Measurements from ENCODE around the gene PROB1. TPM values are rescaled to one million over a fixed set of nuclear protein-coding genes. Genes with fewer than 3 reads are reported as not detected.
"Not testable (repeated sequence)": the region's sequence is repeated elsewhere in the genome, so short reads cannot be mapped to it uniquely, and the experiment has no call there.

Gene PROB1
- total RNA-seq, 1 donor from 2014 or later: 2.7 TPM

DNA sequence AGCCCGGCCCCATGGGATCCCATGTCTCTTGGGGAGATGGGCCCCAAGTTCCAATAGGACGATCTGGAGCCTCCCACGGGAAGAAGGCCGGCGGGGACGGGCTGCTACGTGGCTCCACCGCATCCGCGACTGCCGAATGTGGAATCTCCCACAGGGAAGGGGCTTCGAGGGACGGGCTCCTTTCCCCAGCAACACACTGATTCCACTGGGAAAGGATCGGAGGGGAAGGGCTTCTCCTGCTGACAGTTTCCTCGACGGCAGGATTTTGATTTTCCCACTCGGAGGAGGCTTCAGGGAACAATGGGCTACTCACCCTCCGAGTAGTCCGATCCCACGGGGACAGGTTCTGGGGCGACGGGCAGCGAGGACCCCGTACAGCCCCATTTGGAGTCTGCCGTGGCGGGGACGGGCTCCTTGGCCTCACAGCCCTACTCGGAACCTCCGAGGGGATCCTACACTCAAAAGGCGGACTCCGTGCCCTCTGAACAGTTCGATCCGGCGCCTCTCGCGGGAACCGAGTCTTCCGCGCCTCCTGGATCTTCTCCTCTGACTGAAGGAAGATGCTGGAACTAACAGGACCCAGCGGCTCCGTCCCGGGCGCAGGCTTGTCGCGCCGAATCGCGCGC, 1.3 kb downstream of the PROB1 start:
- no peak for DNase-seq (ENCODE audit: extremely low read depth, low read depth, low spot score)

DNA sequence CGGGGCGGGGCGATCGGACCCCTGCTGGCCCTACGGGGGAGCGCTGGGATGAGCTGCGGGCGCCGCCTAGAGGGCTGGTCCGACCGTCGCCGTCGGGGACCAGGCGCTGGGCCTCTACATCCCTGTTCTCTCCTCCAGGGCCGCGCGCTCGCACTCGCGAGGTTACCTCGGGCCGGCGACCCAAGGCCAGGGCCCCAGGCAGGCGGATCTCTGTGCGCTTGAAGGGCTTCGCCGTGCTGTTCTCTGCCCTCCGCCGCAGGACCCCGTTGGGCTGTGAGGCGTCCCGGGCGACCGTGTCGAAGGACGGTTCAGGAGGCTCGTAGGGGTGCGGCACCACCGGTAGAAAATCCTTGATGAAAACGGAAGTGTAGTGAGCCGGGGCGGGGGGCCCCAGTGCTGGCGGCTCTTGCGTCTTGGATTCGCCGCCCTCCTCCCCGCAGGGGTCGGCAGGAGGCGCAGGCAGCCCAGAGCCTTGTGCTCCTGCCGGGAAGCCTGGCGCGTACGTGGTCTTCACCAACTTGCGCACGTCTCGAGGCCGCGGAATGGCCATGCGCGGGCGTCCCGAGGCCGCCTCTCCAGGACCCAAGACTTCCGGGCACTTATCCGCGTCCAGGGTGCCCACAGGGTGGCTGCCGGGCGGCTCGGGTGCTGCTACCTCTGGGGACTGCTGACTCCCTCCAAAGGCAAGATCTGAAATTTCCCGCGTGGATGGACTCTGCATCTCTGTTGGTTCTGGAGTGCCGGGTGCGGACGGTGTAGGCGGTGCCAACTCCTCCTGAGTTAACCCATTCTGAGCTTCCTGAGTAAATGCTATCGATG, 2.0 kb downstream of the PROB1 start:
- DNase-seq (ENCODE audit: extremely low read depth, low read depth, low spot score): no peak

DNA sequence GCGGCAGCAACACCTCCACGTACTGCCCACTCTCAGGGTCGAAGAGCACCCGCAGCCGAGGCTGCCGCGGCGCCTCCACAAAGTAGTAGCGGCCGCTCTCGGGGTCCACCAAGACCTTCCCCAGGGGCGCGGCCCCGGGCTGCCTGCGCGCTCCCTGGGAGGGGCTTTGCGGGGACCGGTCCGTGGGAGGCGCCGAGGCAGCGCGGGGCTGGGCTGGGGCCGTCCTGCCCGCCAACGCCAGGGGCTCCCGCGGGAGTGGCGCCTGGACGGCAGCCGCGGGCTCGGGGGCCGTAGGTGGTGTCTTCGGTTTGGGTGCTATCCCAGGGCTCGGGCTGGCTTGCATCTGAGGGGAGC, 2.6 kb downstream of the PROB1 start:
- no peak for DNase-seq (ENCODE audit: extremely low read depth, low read depth, low spot score)

DNA sequence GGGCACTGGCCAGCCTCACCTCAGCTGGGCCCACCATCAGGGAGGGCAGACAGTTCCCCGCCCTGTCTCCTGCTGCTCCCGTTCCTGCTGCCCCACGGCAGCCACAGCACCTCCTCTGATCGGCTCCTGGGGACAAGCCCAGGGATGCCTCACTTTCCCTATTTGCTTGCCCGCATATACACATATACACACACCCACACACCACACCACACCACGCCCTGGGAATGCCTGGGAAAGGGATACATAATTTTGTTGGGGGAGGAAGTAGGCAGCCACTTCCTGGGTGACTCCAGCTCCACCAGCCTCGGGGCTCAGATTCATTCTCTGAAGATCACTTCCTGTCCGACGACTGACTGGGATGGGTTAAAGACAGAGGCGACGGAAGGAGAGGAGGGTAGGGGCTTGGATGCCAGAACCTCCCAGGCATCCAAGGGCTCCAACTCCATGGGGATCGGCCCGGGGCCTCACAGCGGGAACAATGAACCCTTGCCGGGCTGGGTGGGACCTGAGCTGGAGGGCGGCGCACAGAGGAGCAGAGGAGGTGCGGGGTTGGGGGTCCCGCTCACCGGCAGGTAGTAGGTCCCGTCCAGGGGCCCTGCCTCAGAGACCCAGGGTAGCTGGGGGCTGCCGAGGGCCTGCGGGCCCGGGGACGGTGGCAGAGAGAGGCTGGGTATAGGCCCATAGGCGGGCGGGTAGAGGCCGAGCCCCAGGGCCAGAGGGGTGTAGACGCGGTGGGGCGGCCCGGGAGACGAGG, 3.2 kb downstream of the PROB1 start:
- no peak for DNase-seq (ENCODE audit: extremely low read depth, low read depth, low spot score)

DNA sequence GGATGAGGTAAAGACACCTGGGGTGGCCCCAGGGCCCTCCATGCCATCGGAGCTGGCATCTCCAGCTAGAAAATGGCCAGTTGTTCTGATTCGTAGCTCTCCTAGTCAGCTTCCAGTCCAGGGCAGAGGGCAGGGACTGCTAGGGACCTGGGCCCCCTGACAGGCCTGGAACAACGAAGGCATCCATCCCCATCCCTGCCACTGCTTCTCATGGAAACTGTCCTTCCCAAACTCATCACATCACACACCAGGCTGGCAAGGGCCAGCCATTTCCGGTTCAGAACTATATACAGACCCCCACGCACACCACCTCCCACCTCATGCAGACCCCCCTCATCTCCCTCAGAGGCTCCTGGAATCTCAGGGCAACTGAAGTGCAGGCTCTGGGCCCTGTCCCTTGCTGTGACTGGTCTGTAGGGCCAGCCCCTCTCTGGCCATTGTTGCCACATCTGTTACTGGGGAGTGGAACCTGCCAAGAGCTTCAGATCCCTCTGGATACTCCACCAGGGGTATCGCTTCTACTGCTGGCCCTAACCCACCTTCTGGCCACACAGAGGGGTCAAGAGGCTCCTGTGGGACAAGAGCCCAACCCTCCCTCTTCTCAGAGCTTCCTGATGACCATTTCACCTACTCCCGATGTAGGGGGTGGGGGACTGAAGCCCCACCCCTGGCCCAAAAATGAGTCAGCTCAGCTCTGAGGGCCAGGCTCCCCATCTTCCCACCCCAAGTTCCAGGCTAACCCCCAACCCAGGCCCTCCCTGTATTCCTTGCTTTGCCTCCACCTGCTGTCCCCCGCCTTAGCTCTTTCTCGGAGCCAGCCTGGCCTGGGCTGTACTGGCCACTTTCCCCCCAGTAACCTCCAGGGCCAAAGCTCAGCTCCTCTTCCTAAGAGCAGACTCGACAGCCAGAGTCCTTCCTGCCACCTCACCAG, 4.0 kb downstream of the PROB1 start:
- no peak for DNase-seq (ENCODE audit: extremely low read depth, low read depth, low spot score)

DNA sequence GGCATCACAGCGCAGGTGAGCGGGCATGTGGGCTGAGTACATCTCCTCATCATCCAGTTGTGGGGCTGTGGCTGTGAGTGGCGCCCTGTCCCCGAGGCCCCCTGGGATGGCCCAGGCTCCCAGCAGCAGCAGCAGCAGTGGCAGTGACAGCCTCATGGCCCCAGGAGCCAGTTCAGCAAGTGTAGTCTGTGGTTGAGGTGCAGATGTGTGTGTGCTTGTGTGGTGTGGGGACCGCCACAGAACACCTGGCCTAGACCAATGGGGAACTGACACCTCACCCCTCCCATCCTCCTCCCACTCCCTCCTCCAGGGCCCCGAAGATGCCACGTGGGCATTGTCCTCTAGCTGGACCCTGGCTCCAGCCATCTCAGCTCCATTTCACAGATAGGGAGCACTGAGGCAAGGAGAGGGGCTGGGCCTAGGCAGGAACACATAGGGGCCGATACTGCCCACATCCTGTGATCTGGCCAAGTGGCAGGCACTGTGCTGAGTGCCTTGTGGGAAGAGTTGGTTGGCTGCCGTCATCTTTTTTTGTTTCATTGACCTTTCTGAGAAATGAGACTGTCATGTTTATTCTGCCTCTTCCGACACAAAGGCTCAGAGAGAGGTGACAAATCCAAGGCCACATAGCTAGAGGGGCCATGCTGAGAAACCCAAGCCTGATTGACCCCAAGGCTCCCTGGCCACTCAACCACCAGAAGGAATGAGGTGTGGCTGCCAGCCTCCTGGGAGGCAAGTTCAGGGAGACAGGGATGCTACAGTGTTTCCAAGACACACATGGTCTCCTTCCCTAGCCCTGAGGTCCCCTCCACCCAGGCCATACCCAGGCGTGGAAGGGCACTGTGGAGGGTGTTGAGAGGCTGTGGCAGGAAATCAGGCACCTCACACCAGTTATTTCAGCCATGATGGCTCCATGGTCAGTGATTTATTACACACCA, 4.9 kb downstream of the PROB1 start, which contains the start of gene MZB1:
Gene MZB1, minus strand, starts transcription at position 213 of the 938 bp plus-strand sequence. Its CDS starts 57 bp downstream, at position 156.
- no peak for DNase-seq (ENCODE audit: extremely low read depth, low read depth, low spot score)

DNA sequence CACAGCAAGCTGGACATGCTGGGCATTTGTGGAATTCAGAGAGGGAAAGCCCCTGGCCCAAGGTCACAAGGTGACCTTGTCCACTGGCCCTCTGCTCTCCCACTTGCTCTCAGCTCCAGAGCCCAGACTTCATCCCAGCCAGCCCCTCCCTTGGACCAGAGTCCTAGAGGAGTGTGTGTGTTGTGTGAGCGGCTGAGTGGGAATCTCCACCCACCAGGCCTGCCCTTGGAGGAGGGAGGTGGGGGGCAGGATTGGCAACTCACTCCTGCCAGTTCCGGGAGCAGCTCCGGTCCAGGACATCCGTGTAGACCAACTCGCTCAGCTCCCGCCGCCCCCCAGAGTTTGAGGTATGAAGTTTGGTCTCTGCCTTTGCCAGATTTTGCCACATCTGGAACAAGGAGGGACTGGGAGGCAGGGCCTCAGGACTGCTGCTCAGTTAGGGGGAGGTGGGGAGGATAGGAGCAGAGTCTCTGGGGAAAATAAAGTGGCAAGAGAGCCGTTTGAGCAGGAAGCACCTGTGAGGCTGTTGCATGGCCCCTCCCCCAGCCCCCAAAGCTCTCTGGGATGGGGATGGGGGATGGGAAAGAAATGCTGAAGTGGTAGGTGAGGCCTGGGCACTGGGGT, 6.6 kb downstream of the PROB1 start:
- DNase-seq (ENCODE audit: extremely low read depth, low read depth, low spot score): no peak

DNA sequence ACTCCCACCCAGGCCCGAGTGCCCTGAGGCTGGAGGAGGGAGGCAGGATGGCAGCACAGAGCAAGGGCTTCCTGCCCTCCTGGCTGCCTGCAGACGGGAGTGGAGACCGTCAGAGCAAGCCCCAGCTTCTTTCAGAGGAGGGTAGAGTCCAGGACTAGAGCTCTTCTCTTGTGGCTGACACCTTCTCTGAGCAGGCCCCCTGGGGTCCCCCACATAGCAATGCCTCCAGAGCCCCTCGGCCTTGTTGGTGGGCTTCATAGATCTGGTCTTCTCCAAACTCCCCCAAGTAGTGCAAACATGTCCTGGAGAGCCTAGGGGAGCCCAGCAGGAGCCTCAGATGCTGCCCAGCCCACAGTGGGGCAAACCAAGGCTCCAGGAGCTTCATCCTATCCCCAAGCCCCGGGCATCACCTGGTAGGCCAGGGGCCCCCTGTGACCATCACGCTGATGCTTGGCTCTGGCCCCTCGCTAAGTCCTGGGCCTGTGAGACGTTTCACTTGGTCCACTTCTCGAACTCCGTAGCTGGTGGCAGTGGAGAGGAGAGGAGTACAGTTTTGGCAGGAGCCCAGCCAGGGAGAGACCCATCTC, 7.2 kb downstream of the PROB1 start:
- DNase-seq (ENCODE audit: extremely low read depth, low read depth, low spot score): no peak

DNA sequence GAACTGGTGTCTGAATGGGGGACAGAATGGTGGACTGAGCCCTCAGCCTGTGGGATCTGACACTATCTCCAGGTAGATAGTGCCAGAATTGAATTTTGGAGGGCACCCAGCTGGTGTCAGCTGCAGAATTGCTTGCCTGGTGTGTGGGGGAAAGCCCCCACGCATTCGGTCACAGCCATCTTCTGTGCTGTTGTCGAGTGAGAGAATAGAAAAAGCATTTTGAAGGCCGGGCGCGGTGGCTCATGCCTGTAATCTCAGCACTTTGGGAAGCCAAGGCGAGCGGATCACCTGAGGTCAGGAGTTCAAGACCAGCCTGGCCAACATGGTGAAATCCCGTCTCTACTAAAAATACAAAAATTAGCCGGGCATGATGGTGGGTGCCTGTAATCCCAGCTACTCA, 7.9 kb downstream of the PROB1 start:
- DNase-seq (ENCODE audit: extremely low read depth, low read depth, low spot score): not testable (repeated sequence)

DNA sequence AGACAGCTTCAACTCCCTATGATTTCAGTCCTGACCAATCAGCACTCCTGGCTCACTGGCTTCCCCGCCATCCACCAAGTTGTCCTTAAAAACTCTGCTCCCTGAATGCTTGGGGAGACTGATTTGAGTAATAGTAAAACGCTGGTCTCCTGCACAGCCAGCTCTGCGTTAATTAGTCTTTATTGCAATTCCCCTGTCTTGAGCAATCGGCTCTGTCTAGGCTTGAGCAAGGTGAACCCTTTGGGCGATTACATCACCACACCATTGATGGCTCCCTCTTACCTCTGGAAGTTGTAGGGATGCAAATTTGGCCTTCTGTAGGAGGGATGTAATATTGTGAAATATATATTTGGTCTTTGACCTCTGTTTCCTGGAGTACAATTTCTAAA, 8.9 kb downstream of the PROB1 start:
- no peak for DNase-seq (ENCODE audit: extremely low read depth, low read depth, low spot score)

DNA sequence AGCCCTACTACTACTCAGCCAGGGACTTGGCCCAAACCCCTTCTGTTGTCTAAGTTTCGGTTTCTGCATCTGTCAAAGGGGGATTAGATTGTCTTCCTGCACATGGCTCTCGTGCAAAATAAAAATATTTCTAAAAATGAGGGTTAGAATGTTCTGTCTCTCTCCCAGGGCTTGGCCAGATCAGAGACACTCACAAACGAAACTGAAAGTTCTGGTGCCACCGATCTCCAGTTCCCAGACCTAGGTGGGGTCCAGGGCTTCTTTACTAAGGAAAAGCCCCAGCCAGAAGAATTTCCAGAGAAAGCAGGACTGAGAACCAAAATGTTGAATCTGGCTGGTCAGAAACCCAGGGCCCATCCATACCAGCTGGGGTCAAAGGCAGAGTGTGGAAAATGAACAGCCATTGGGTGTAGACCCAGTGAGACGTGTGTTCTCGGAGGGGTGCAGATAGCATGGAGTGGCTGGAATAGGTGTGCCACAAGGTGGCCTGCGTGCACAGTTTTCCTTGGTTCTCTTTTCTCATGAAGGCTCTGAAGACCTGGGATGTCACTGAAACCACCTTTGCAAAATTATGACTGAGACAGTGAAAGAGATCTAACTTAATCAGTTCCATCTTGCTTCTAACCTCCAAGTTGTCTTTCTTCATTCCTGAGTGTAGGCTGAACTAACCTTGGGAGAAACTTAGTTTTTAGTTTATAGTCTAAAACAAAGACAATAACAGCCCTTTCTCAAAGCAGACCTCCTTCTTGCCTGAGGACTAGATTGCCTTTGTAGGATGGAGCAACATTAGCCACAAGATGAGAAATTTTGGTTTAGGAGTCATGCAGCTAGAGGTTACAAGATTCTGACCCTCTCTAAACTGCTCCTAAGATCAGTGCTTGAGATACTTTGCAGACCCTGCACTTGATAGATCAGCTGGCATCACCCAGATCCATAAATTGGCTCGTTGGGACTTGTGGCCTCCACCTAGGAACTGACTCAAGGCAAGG, 9.5 kb downstream of the PROB1 start:
- DNase-seq (ENCODE audit: extremely low read depth, low read depth, low spot score): no peak

DNA sequence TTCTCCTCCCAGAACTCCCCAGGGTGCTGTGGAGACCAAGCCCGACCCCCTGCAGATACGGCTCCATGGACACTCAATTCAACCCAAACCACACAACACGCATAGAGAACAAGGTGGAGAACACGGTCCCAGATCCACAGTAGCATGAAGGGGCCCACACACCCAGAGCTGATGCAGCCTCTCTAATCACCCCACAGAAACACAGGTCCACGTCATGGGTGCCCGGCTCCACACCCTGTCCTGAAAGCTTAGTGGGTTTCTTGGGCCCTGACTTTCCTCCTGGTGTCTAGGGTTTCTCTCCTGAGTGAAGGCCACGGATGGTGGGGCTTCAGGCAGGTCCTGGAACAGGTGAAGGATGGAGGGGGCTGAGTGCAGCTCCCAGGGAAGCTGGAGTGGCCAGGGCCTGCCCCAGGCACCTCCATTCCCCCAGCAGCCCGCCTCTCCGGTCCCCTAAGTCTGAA, 10.3 kb downstream of the PROB1 start:
- DNase-seq (ENCODE audit: extremely low read depth, low read depth, low spot score): no peak

DNA sequence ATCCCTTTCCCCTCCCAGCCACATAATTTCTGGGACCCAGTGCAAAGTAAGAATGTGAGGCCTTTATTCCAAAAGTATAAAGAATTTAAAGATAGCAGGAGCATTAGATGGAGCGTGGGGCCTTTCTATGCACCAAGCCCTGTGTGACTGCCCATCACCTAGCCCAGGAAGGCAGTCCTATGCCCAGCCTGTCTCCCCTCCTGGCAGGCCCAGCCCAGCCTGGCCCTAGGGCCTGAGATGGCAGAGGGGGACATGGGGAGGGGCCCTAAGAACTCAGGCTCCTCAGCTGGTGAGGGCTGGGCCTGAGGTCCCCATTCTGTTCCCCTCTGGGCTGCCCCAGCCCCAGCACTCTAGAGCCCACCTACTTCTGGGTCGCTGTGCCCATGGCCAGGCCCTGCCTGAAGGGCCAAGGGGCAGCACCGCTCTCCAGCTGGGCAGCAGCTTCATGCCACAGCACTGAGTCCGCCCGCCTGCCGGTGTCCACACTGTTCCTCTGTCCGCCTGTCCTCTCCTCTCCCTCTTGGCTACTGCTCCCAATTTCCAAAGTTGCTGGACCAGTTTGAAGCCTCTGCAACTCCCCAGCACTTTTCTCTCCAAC, 10.8 kb downstream of the PROB1 start:
- no peak for DNase-seq (ENCODE audit: extremely low read depth, low read depth, low spot score)

DNA sequence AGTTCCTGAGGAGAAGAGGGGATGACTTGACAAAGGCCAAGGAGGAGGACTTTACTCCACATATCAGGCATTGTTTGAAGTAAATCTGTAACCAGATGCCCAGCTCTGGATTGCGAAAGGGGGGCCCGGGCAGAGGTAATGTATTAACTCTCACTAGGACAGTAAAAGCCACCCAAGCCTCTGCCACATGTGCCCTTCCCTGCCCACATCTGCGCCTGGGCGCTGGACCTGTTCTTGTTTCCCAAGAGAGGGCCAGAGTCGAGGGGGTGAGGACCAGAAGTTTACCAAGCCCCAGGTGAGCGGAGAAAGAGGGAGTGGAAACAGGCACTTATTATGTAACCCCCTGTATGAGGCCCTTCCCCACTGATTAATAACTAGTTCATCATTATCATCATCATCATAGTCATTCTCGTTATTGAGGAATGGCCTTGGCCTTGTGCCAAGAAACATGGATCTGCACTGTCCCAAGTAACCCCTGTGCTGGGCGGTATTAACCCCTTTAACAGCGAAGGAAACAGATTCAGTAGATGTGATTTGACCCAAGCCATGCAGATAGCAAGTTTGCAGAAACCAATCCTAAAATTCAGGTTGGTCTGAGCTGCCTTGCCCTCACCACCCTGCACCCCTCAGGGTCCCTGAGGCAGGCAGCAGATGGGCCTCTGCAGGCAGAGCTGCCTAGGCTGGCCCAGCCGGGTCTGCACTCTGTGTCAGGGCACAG, 11.5 kb downstream of the PROB1 start, which contains the start of gene SLC23A1:
Gene SLC23A1, minus strand, starts transcription at position 23 of the 718 bp plus-strand sequence. CDS start 44 bp downstream, outside the sequence.
- DNase-seq (ENCODE audit: extremely low read depth, low read depth, low spot score): no peak

DNA sequence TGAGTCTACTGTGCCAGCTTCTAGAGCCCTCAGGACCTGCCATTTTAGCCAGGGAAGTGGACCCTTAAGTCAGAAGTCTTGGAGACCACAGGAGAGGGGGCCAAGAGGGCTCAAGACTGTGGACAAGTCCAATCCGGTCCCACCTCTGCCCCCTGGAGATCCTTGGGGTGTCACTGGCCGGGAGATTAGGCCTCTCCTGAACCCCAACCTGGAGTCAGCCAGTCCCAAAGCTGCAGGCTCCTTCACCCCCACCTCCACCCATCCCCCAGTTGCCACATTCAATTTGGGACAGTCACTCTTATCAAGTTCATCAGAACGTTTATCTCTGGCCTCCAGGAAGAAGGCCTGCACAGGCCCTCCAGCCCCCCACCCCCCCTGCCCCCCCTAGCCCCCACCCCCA, 12.1 kb downstream of the PROB1 start:
- DNase-seq (ENCODE audit: extremely low read depth, low read depth, low spot score): no peak

Measured in glomerular endothelial cell (primary cell).